Measurements from ENCODE around the gene MEIOB.
"Not testable (repeated sequence)": the region's sequence is repeated elsewhere in the genome, so short reads cannot be mapped to it uniquely, and the experiment has no call there.

MEIOB gene
- 0 to 0.07 (median 0) reads per million in 18 experiments for total RNA-seq

DNA sequence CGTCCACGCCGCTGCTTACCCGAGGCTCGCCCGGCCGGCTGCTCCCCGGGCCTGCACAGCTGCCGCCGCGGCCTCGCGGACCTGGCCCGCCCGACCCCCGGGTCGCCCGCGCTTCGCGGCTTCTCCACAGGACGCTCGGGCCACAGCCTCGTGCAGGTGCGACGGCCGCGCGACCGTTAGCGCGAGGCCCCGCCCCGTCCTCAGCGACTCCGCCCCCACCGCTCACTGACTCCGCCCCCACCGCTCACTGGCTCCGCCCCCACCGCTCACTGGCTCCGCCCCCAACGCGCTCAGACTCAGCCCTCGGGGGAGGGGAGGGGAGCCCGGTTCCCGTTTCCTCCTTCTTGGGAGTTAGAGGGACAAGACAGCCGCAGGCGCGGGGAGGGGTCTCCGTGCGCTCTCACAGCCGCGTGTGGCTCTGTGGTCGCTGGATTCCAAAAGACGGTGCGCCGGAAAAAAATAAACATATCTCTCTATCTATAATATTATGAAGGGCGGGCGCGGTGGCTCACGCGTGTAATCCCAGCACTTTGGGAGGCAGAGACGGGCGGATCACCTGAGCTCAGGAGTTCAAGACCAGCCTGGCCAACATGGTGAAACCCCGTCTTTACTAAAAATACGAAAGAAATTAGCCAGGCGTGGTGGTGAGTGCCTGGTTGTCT lies at the start of gene MEIOB:
Gene MEIOB, minus strand, starts transcription at position 191 of the 662 bp plus-strand sequence. CDS start 3,989 bp downstream, outside the sequence.
- peak; percentile 53 to 67 for DNase-seq

DNA sequence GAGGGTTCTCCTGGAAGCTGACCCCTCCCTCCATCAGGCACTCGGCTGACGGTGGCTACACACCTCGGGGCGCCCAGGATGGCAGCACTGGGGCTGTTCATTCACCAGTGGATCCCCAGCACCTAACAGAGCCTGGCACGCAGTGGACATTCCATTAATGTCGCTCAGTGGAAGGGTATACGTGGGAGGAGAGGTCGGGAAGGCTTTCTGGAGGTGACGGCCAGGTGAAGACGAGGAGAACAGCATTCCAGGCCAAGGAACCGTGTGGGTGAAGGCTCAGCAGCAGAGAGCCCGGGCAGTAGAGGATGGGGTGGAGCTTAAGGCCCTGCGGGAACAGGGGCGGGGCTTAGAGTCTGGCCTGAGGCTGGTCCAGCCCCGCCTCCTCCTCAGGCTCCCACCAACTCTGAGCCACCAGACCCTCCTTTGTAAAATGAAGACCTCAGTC lies 48.8 kb upstream of the MEIOB start:
- no peak for DNase-seq

- not testable (repeated sequence) for DNase-seq
These were observed 48.2 kb upstream of the MEIOB start for GRCh38 chr16:1920122-1920521.

DNA sequence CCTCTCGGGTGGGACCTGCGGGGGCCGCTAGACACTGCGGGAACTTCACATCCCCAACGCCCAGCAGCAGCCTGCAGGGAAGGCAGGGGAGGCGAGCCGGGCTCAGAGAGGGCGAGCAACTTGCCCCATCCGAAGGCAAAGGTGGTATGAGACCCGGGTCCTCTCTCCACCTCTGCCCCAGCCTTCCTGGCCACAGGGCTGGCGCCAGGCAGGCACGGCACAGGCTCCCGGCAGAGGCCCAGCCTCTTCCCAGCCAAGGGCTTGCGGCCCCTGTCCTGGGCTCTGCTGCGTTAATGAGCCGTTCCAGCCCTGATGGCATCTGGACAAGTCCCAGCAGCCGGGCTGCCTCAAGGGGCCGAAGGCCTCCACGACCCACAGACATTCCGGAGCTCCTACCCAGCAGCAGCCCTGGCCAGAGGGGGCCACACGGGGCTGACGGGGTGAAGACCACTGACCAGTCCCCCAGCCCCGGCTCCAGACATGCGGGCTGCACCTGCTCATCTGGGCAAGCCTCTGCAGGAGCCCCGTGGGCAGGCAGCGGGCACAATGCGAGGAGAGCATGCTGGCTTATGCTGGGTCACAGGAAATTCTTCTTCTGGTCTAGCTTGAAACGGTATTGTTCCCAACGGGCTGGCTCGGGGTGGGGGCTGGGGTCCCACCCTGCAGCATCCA lies 47.5 kb upstream of the MEIOB start:
- no peak for DNase-seq

DNA sequence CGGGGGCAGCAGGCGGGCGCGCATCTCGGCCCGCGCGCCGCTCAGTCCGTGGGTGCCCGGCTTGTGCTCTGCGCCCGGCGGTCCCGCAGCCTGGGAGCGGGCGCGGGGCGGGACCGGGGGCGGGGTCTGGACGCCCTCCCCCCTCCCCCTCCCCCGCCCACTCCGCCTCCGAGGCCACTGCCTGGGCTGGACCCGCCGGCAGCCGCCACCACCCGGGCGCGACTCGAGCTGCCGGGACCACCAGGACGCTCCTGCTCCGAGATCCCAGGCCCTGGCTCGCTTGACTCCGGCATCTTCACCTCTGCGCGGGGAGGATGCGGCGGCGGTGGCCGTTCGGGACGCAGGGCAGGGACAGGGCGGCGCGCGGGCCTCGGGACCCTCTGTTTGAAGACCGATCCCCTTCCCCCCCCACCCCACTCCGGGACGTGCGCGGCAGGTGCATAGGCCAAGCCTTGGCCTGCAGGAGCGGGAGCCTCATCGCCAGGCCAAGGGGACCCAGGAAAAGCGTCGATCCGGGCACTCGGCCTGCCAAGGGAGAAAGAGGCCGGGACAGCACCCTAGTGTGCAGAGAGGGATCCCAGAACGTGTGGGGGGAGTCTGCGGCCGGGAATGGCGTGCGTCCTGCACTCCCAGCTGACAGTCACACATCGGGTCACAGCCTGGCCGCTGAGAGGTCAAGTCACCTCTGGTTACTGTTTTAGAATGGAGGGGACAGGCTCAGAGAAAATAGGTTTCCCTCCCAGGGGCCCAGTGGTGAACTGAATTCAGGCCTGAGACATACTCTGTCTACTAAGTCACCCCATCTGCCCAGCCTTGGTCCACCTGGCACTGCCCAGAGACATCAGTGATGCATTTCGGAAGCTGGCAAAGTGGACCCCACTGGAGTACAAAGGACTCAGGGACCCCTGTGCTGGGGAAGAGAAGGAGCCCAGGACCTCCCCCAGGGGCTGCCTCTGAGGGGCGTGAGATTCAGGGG lies 46.7 kb upstream of the MEIOB start, which contains the start of gene HS3ST6:
Gene HS3ST6, minus strand, starts transcription at position 65 of the 976 bp plus-strand sequence. CDS start 92 bp downstream, outside the sequence.
- DNase-seq = no peak

DNA sequence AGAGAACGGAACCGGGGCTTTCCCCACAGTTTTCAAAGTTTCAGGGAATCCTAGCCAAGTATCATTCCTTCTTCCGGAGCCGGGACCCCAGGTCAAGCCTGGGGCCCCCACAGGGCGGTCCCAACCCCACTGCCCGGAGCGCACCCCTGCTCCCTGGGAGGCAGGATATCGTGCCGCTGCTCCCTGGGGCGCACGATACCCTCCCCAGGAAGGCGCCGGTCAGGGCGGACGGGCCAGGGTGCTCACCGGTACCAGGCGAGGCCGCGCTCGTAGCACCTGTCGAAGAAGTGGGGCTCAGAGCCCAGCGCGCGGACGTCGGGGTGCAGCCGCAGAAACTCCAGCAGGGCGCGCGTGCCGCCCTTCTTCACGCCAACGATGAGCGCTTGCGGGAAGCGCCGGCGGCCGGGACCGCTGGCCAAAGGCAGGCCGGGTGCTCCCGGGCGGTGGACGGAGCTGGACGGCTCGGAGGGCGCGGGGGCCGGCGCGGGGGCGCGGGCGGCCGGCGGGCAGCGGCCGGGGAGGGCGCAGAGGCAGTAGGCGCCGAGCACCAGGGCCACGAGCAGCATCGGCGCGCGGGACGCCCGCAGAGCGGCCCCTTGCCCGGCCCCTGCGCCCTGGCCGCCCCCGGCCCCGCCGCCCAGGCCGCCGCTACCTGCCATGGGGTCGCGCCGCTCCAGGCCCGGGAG lies 45.8 kb upstream of the MEIOB start:
- DNase-seq = no peak

DNA sequence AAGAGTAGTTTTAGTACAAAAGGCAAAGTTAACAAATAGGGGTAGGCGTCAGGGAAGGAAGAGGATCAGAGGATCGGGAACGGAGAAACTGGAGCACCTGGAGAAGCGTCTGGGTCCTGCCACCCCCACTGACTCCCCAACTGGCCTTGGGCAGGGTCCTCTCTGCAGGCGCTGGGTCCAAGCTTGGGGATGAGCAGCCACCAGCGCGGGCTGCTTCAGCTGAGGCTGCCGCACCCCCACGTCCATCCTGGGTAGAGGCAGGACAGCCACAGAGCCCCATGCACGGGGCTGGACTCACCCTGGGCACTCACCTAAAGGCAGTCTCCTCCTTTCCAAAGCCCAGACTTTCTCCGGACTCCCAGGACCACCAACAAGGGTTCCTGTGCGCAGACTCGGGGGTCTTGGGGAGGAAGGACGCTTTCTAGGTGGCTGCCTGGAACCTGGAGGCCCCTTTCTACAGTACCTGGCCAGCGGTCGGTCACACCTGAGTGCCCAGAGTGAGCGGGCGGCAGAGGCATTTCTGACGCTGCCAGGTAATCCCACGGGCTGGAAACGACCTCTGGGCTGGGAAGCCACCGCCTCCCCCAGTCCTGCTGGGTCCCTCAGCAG lies 45.2 kb upstream of the MEIOB start:
- DNase-seq = no peak

GRCh38 chr16:1916640-1916990 lies 44.7 kb upstream of the MEIOB start:
- no peak for DNase-seq

DNA sequence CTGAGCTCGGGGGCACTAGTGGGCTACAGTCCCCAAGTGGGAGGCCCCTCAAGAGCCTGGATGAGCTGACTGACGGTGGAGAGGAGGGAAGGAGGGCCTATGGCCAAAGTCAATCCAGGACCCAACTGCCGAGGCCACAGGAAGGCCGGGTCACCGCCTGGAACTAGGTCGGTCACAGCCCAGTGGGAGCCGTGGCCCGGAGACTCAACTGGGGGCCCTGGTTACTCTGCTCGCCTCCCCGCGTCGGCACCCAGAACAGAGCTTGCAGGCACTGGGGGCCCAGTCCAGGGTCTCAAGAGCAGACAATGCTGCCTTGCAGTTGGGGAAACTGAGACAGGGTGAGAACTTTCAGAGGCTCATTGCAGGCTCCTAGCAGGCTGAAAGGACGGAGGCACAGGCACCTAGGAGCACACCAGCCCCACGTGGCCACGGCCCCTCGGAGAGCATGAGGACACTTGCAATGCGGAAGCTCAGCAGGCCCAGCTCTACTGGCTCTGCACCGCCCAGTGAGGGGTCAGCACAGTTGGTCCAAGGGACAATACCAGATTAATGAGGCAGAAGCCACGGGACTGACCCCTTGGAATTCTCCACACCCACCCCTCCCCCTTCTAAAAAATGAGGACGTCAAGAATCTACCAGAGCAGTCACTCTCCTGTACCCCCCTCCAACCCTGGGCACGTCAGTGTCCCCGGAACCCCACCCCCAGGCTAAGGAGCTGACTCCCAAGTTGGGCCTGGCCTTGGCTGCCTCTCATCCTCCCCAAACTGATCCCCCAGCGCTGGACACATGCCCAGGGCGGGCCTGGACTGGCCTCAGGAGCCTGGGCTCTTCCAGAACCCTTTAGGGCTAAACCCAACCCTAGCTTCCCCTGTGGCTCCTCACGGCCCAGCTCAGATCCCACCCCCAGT lies 44.0 kb upstream of the MEIOB start:
- no peak for DNase-seq

DNA sequence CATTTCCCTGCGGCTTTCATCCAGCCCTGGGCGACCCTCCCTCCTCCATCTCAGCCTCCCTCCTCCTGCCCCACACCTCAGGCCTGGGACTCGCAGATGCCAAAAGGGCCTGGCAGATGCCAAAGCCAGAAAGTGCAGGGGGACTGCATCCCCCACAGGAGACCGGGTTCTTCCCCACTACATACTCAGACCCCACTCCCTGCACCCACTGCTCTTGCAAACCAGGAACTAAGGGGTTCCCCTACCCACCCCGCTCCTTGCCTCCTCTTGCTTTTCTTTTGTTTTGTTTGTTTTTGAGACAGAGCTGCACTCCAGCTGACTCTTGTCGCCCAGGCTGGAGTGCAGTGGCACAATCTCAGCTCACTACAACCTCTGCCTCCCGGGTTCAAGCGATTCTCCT lies 43.0 kb upstream of the MEIOB start:
- no peak for DNase-seq

DNA sequence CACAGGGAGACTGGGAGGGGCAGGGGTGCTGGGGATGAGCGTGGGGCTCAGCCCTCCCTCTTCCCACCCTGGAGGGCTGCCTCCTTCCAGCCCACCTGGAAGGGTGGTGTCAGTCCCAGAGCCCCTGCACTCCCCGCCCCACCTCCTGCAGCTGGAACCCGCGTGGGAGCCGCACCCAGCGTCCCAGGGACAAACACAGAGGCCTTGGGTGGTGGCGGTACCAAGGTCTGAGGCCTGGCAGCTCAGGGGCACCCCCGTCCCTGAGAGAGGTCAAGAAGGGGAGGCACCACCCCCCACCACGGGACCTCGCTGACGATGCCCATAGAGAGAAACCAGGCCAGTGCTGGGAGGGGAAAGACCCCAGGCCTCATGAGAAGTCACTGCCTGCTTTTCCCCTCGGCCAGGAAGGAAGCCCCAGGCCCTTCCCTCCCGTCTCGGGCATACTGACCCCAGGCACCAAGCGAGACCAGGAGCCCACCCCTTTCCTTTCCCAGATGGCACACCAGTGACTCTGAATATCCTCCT lies 42.2 kb upstream of the MEIOB start:
- DNase-seq = no peak

GRCh38 chr16:1913327-1914083 lies 41.5 kb upstream of the MEIOB start:
- no peak for DNase-seq

- no peak for DNase-seq
These were observed 40.2 kb upstream of the MEIOB start for GRCh38 chr16:1912215-1912543.

DNA sequence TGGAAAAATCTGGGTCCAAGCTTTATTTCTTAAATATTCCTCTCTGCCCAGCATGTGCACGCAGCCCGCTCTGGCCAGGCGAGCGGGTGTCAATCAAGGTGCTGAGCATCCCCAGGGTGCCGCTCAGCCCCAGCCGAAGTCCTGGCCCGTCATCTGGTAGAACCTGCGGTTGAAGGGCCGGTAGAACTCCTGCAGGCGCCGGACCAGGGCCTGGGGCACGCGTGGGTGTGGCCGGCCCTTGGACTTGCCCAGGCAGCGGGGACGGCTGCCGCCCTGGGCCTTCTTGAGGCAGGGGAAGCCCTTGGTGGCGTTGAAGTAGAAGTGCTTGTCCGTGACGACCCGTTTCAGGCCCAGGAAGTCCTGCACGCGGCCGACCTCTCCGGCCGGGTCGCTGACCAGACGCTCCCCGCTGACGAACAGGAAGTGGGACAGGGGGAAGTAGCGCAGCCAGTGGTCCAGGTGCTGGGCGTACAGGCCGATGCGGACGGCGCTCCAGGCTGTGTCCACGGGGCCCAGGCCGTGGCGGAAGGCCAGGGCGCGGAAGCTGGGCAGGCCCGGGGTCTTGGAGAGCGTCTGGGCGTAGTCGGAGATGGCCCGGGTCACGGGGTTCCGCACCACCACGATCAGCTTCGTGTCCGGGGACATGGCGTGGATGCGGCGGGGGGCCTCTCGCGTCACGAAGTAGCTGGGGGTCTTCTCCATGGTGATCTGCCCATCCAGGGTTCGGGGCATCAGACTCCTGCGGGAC lies 39.7 kb upstream of the MEIOB start:
- no peak for DNase-seq

DNA sequence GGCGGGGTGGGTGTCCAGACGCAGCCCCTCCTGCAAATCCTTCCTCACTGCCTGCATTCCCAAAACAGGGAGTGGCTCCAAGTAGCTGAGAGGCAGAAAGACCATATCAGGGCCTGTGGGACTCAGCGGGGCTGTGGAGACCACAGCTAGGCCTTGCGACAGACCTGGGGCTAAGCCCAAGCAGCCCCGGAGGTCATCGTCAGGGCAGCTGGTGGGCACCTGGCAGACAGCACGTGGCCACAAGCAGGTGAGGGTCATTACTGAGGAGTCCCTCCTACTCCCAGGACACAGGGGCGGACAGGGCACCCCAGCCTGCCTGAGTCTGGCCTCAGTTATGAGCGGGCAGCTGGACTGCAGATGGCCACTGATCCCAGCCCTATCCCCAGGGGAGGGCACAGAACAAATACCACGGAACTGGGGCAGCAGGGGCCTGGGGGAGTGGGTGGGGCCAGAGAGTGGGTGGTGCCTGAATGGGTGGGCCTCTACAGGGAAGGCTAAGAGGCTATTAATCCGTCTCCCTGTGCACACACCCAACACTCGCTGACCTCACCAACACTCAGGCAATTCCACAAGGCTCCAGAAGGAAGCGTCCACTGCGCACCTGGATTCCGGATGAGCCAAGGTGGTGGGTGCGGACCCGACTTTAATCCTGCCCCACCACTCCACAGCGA lies 37.7 kb upstream of the MEIOB start:
- DNase-seq = no peak

- DNase-seq = no peak
These were observed 37.0 kb upstream of the MEIOB start for GRCh38 chr16:1908983-1909382.

GRCh38 chr16:1908184-1908583 lies 36.2 kb upstream of the MEIOB start:
- no peak for DNase-seq

DNA sequence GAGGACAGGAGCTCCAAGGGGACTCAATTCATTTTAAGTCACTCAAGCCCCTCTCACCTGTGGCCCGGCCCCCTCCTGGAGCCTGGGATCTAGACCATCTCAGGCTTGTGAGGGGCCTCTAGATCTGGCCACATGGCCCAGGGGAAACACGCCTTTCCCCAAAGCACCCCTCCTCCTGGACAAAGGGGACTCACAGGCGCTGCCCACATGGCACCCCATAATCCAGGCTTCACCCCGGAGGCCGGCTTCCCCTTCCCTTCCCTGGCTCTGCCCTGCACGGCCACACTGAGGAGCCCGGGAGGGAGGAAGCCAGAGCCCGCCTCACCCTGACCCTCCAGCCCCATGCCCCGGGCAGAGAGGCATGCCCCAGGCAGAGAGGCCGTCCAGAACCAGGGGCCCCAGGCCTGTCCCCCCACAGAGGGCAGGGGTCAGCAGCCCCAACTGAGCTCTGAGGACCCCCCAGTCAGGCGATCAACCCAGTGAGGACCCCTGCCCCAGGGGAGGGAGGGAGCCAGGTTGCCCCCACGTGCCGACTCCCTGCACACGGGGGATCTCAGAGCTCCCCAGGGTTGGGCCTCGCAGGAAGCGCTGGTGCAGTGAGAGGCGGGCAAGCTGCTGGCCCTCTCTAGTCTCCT lies 35.4 kb upstream of the MEIOB start:
- DNase-seq = no peak
